Caco-2 (cell line): Measurements from ENCODE around the gene VPS13D. TPM values are rescaled to one million over a fixed set of nuclear protein-coding genes. Genes with fewer than 3 reads are reported as not detected.

ENCODE experiments used
- BruUV-seq: library from RNA; stranded (reverse); fragments of 400-500 nt; replicated peaks from 2 replicates; lab custom pipeline; 2021; lab: Mats Ljungman, UMichigan
- CTCF ChIA-PET: fragments of 300-600 bp; sonication (Branson Sonifier 250); formaldehyde crosslinking; loops from one replicate; lab custom pipeline; 2022; ENCODE audit warnings: antibody characterized with exemption; lab: Charles Lee
- POLR2A ChIA-PET: fragments of 300-600 bp; sonication (Branson Sonifier 250); formaldehyde crosslinking; loops from one replicate; lab custom pipeline; 2022; ENCODE audit warnings: antibody characterized with exemption; lab: Charles Lee
- DNase-seq, 2 experiments: peaks; one replicate each; pipeline versions ENCODE4 v3.0.0 to v3.0.0-alpha.2; 2020 to 2022
- H3K27me3 ChIP-seq: replicated peaks from 2 replicates; pipeline ENCODE4 v1.6.0; 2011; ENCODE audit warnings: low read length; ENCODE audit not compliant: control insufficient read depth, insufficient read depth
- H3K36me3 ChIP-seq: 2 replicates; pipeline ENCODE4 v1.5.1; 2011; ENCODE audit warnings: low read length; ENCODE audit not compliant: control insufficient read depth, insufficient read depth
- H3K4me1 ChIP-seq: fragments of 250-450 bp; sonication (Bioruptor Pico); 2 replicates; pipeline ENCODE4 v1.5.1; 2020; ENCODE audit warnings: mild to moderate bottlenecking
- H3K4me3 ChIP-seq: 2 replicates; pipeline ENCODE4 v1.5.1; 2011; ENCODE audit warnings: low read depth, mild to moderate bottlenecking, control low read depth, low read length
- H3K9me3 ChIP-seq: fragments of 250-450 bp; sonication (Bioruptor Pico); 2 replicates; pipeline ENCODE4 v1.5.1; 2020; ENCODE audit warnings: mild to moderate bottlenecking, moderate library complexity
- H3K27ac Mint-ChIP-seq: one replicate; pipeline ENCODE4 v1.8.0; 2022; ENCODE audit warnings: mixed read lengths; ENCODE audit not compliant: unreplicated experiment
- H3K27me3 Mint-ChIP-seq: one replicate; pipeline ENCODE4 v1.8.0; 2022; ENCODE audit warnings: mixed read lengths; ENCODE audit not compliant: insufficient read depth, unreplicated experiment
- H3K36me3 Mint-ChIP-seq: one replicate; pipeline ENCODE4 v1.8.0; 2022; ENCODE audit warnings: mild to moderate bottlenecking, mixed read lengths; ENCODE audit not compliant: insufficient read depth, unreplicated experiment
- H3K4me1 Mint-ChIP-seq: one replicate; pipeline ENCODE4 v1.8.0; 2022; ENCODE audit warnings: low read depth, mixed read lengths; ENCODE audit not compliant: unreplicated experiment
- H3K4me3 Mint-ChIP-seq: one replicate; pipeline ENCODE4 v1.8.0; 2022; ENCODE audit warnings: mild to moderate bottlenecking, moderate library complexity, mixed read lengths; ENCODE audit not compliant: unreplicated experiment
- H3K9me3 Mint-ChIP-seq: one replicate; pipeline ENCODE4 v1.8.0; 2022; ENCODE audit warnings: mixed read lengths; ENCODE audit not compliant: unreplicated experiment
- CTCF ChIP-seq, 2 experiments: fragments of 200-600 bp in 1 of 2; IDR thresholded peaks; 1 replicate in 1 of 2; 2 replicates in 1 of 2; pipeline versions ENCODE4 v1.5.1 to v1.8.0; 2011 to 2022; ENCODE audit warnings: antibody characterized with exemption in 1 of 2, control low read depth in 1 of 2, inconsistent platforms in 1 of 2, low read depth in 1 of 2, low read length in 1 of 2, mild to moderate bottlenecking in 1 of 2, moderate library complexity in 1 of 2; ENCODE audit not compliant: insufficient read depth in 1 of 2, severe bottlenecking in 1 of 2, unreplicated experiment in 1 of 2
- intact Hi-C: fragments of 100-400 bp; cut with micrococcal nuclease; formaldehyde crosslinking; loops from one replicate; pipeline ENCODE4 v1.10.0; 2022; ENCODE audit not compliant: unreplicated experiment
- total RNA-seq: library from RNA; stranded (reverse); gene quantifications from 2 replicates; pipeline ENCODE4 v1.2.3, GENCODE V29; 2022

The VPS13D gene
- total RNA-seq, 1 experiment from 2014 or later: 25.6 TPM

- Histone ChIP-seq H3K27me3 (no peaks in the 10 kb centered on the region), H3K4me1 (no peaks in the 10 kb centered on the region), H3K36me3 (no peaks in the 10 kb centered on the region), H3K4me3 (no peak overlapping the region), H3K9me3 (no peaks in the 10 kb centered on the region)
- TF ChIP-seq CTCF (IDR thresholded peaks at IDR 0.05; ENCODE audit: insufficient read depth in 1 of 2, low read depth in 1 of 2, low read length in 1 of 2, severe bottlenecking in 1 of 2, unreplicated experiment in 1 of 2): no peak
- Mint-ChIP-seq H3K9me3 (no peaks in the 10 kb centered on the region), H3K36me3 (peaks cover 18% of the 10 kb centered on the region), H3K27me3 (no peaks in the 10 kb centered on the region), H3K4me3 (no peak overlapping the region), H3K27ac (no peak overlapping the region), H3K4me1 (peaks cover 7% of the 10 kb centered on the region)
- ChIA-PET POLR2A (interaction anchor here (0.6 kb wide), 1 partner anchor 517 kb away, joined by 5 read pairs; no protein-coding TSS in a partner anchor), CTCF (interaction anchor here (0.6 kb wide), 1 partner anchor 42 kb away, joined by 4 read pairs; no protein-coding TSS in a partner anchor)
- BruUV-seq: no TSS peak
- intact Hi-C loops: no loop called here
- no peak for DNase-seq
Observed at GRCh38 chr1:12339396-12339795, 109.6 kb downstream of the VPS13D start.

- H3K4me3 ChIP-seq: no peak overlapping the region
- no peaks in the 10 kb centered on the region for H3K27me3 ChIP-seq
- no peaks in the 10 kb centered on the region for H3K27me3 Mint-ChIP-seq
- H3K4me3 Mint-ChIP-seq: no peak overlapping the region
- intact Hi-C loops: no loop called here
- H3K9me3 Mint-ChIP-seq: no peaks in the 10 kb centered on the region
- no peak for DNase-seq
- no peak for TF ChIP-seq CTCF (IDR thresholded peaks at IDR 0.05; ENCODE audit: insufficient read depth in 1 of 2, low read depth in 1 of 2, low read length in 1 of 2, severe bottlenecking in 1 of 2, unreplicated experiment in 1 of 2)
- CTCF ChIA-PET: no interaction called here
- no TSS peak for BruUV-seq
- no peaks in the 10 kb centered on the region for H3K36me3 ChIP-seq
- no peaks in the 10 kb centered on the region for H3K9me3 ChIP-seq
- POLR2A ChIA-PET: interaction anchor here (0.6 kb wide), 1 partner anchor 516 kb away, joined by 5 read pairs; no protein-coding TSS in a partner anchor
- H3K36me3 Mint-ChIP-seq: peaks cover 22% of the 10 kb centered on the region
- H3K4me1 Mint-ChIP-seq: peaks cover 7% of the 10 kb centered on the region
- H3K27ac Mint-ChIP-seq: no peak overlapping the region
- no peaks in the 10 kb centered on the region for H3K4me1 ChIP-seq
Observed at GRCh38 chr1:12339811-12340543, 110.1 kb downstream of the VPS13D start.

GRCh38 chr1:12340544-12340930 lies 110.7 kb downstream of the VPS13D start:
- Mint-ChIP-seq H3K36me3 (peaks cover 23% of the 10 kb centered on the region), H3K27ac (no peak overlapping the region), H3K4me1 (peaks cover 7% of the 10 kb centered on the region), H3K4me3 (no peak overlapping the region), H3K27me3 (no peaks in the 10 kb centered on the region), H3K9me3 (no peaks in the 10 kb centered on the region)
- Histone ChIP-seq H3K4me1 (no peaks in the 10 kb centered on the region), H3K27me3 (no peaks in the 10 kb centered on the region), H3K9me3 (no peaks in the 10 kb centered on the region), H3K4me3 (no peak overlapping the region), H3K36me3 (no peaks in the 10 kb centered on the region)
- POLR2A ChIA-PET: no interaction called here
- no peak for DNase-seq
- CTCF ChIA-PET: no interaction called here
- intact Hi-C loops: no loop called here
- no peak for TF ChIP-seq CTCF (IDR thresholded peaks at IDR 0.05; ENCODE audit: insufficient read depth in 1 of 2, low read depth in 1 of 2, low read length in 1 of 2, severe bottlenecking in 1 of 2, unreplicated experiment in 1 of 2)
- no TSS peak for BruUV-seq
